ENCODE measurements around the gene TMEM220. TPM values are rescaled to one million over a fixed set of nuclear protein-coding genes. Genes with fewer than 3 reads are reported as not detected.

Gene TMEM220
- total and polyA plus RNA-seq, 2 of the 4 experiments (the other 2 are of a cell fraction) = 1.1 to 1.9 TPM

DNA sequence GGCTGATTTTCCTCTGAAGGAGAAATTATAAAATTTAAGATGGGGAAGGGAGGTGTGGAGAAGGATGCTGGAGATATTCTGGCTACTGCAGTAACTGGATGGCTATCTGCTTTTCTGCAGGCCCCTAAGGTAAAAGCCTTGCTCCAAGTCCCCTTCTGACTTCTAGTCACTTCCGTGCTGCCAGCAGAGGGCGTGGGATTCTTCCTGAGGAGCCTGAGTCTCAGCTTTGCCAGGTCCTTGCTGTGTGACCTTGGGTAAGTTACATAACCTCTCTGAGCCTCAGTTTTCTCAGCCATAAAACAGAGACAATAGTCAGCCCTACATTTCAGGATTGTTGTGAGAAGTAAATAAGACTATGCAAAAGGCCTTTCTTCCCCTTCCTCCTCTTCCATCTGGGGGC lies 24.3 kb upstream of the TMEM220 start:
- no peak overlapping the region for H2BK5ac ChIP-seq (ENCODE audit: low read depth, low read length, poor library complexity, severe bottlenecking)
- no peak overlapping the region for H4K8ac ChIP-seq (ENCODE audit: low read depth in 2 of 2, low read length in 2 of 2)
- H3K9me3 ChIP-seq (ENCODE audit: control insufficient read depth, insufficient read depth, low read length) = no peaks in the 10 kb centered on the region
- H2BK15ac ChIP-seq (ENCODE audit: low read depth, low read length) = no peak overlapping the region
- H3K79me1 ChIP-seq (ENCODE audit: low read depth in 1 of 2, low read length in 2 of 2) = no peaks in the 10 kb centered on the region
- no peak overlapping the region for H2AFZ ChIP-seq (replicated peaks; ENCODE audit: low read length, poor library complexity)
- H3K9me1 ChIP-seq (ENCODE audit: insufficient read depth, low read length) = no peaks in the 10 kb centered on the region
- H2AK5ac ChIP-seq (ENCODE audit: low read depth, low read length) = no peak overlapping the region
- no peak overlapping the region for H3K18ac ChIP-seq (ENCODE audit: low read depth, low read length)
- H3K14ac ChIP-seq (replicated peaks; ENCODE audit: low read depth, low read length) = no peak overlapping the region
- in situ Hi-C loops (cut with MboI; ENCODE audit: low sequenced_read_pairs) (no loop called here), dilution Hi-C loops (cut with HindIII; ENCODE audit: low sequenced_read_pairs, unreplicated experiment) (no loop called here), intact Hi-C loops (cut with micrococcal nuclease) (no loop called here)
- no peak overlapping the region for H3K23ac ChIP-seq (ENCODE audit: low read depth, low read length)
- H4K91ac ChIP-seq (ENCODE audit: insufficient read depth, low read depth, low read length) = no peak overlapping the region
- H3K4ac ChIP-seq (ENCODE audit: low read depth, low read length) = no peak overlapping the region
- DNase-seq = peak; percentile 11
- no peak overlapping the region for H3K9ac ChIP-seq (ENCODE audit: low read depth, low read length)
- H3K4me1 ChIP-seq (ENCODE audit: control insufficient read depth, insufficient read depth, low read length) = no peaks in the 10 kb centered on the region
- no peak overlapping the region for H2BK120ac ChIP-seq (ENCODE audit: low read depth, low read length)
- no CpG with 5 or more reads among the region's 2 CpGs for WGBS, 2 experiments (ENCODE audit: extremely low coverage in 2 of 2, insufficient read length in 1 of 2)
- H2BK20ac ChIP-seq (ENCODE audit: low read depth, low read length) = no peak overlapping the region
- no peak overlapping the region for H3K4me2 ChIP-seq (ENCODE audit: low read depth, low read length)
- no peak overlapping the region for H4K5ac ChIP-seq (ENCODE audit: low read depth, low read length)
- POLR2A ChIA-PET (ENCODE audit: unreplicated experiment) = no interaction called here
- no peak for TF ChIP-seq BHLHE40 (IDR thresholded peaks at IDR 0.05; ENCODE audit: low read depth, low read length)
- TF ChIP-seq, protein P1, sequence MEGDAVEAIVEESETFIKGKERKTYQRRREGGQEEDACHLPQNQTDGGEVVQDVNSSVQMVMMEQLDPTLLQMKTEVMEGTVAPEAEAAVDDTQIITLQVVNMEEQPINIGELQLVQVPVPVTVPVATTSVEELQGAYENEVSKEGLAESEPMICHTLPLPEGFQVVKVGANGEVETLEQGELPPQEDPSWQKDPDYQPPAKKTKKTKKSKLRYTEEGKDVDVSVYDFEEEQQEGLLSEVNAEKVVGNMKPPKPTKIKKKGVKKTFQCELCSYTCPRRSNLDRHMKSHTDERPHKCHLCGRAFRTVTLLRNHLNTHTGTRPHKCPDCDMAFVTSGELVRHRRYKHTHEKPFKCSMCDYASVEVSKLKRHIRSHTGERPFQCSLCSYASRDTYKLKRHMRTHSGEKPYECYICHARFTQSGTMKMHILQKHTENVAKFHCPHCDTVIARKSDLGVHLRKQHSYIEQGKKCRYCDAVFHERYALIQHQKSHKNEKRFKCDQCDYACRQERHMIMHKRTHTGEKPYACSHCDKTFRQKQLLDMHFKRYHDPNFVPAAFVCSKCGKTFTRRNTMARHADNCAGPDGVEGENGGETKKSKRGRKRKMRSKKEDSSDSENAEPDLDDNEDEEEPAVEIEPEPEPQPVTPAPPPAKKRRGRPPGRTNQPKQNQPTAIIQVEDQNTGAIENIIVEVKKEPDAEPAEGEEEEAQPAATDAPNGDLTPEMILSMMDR (conservative IDR thresholded peaks at IDR 0.05; ENCODE audit: low read depth, low read length) = peak; percentile 30; the same call in 1 of the 2 replicates
- H3K27me3 ChIP-seq (ENCODE audit: control insufficient read depth, insufficient read depth, low read length) = peaks cover 4% of the 10 kb centered on the region; the same call in 1 of the 2 replicates
- peak; percentile 35; the same call in 1 of the 2 replicates for ATAC-seq (ENCODE audit: low read depth)
- no peak overlapping the region for H2AK9ac ChIP-seq (replicated peaks; ENCODE audit: low read depth, low read length, poor library complexity)
- CTCF ChIA-PET = interaction anchor here (1.0 kb wide), 1 partner anchor 90 kb away, joined by 3 read pairs; no protein-coding TSS in a partner anchor
- H3K36me3 ChIP-seq (ENCODE audit: control insufficient read depth, insufficient read depth, low read length) = no peaks in the 10 kb centered on the region
- BruUV-seq (replicated peaks) = no TSS peak
- H3K4me3 ChIP-seq (ENCODE audit: insufficient read depth, low read depth, low read length) = no peak overlapping the region
- no peak overlapping the region for H3K56ac ChIP-seq (ENCODE audit: extremely low read depth, insufficient read depth, low read length)
- H3K27ac ChIP-seq (ENCODE audit: insufficient read depth, low read length) = no peak overlapping the region
- no peaks in the 10 kb centered on the region for H4K20me1 ChIP-seq (ENCODE audit: insufficient read depth, low read length)

Data from IMR-90 (cell line).